Hepatocyte (in vitro differentiated cells): ENCODE results near the gene CCDC185.

Source experiments
- CTCF ChIP-seq: fragments of 200-600 bp; sonication (generic); IDR thresholded peaks from 2 replicates; pipeline ENCODE4 v1.5.1; 2016; ENCODE audit warnings: antibody characterized with exemption, mild to moderate bottlenecking; ENCODE audit not compliant: poor library complexity
- EZH2 ChIP-seq: fragments of 200-600 bp; sonication (generic); IDR thresholded peaks from 2 replicates; pipeline ENCODE4 v1.6.1; 2016; ENCODE audit warnings: antibody characterized with exemption, mild to moderate bottlenecking, borderline replicate concordance

- TF ChIP-seq CTCF = no peak
- TF ChIP-seq EZH2 = no peak
Measured at GRCh38 chr1:223347583-223347982, 45.6 kb upstream of the CCDC185 start.
